Endothelial cell of umbilical vein (primary cell): Measurements from ENCODE around the gene AUTS2. TPM values are rescaled to one million over a fixed set of nuclear protein-coding genes. Genes with fewer than 3 reads are reported as not detected.

Experiments
- BruUV-seq: library from RNA; stranded (reverse); fragments of 400-500 nt; replicated peaks from 2 replicates; lab custom pipeline; 2021; lab: Mats Ljungman, UMichigan
- CTCF ChIA-PET: fragments of 300-600, 350-600 bp; sonication (Branson Sonifier 250); formaldehyde crosslinking; loops from one replicate; lab custom pipeline; 2021; ENCODE audit warnings: antibody characterized with exemption, inconsistent platforms; lab: Charles Lee
- POLR2A ChIA-PET: fragments of 300-600, 350-600 bp; sonication (Branson Sonifier 250); formaldehyde crosslinking; loops from one replicate; lab custom pipeline; 2021; ENCODE audit warnings: antibody characterized with exemption, inconsistent platforms; lab: Charles Lee
- DNase-seq: peaks from one replicate; pipeline ENCODE4 v3.0.0-alpha.2; 2011; ENCODE audit warnings: low read depth, low spot score
- FAIRE-seq: peaks from 2 replicates; lab custom pipeline; 2011; peaks lifted over from hg19 to GRCh38; lab: Jason Lieb, UNC
- H2AFZ ChIP-seq: 2 replicates; pipeline ENCODE4 v1.6.0; 2012; ENCODE audit warnings: low read depth, low read length, control low read depth, inconsistent platforms
- H3K27ac ChIP-seq: 2 replicates; pipeline ENCODE4 v1.5.1; 2011; ENCODE audit warnings: low read depth, mild to moderate bottlenecking, control low read depth, low read length, moderate library complexity; ENCODE audit not compliant: insufficient read depth
- H3K27me3 ChIP-seq, 2 experiments: 2 replicates each; pipeline versions ENCODE4 v1.6.0 to v1.6.1; 2011; ENCODE audit warnings: low read length in 2 of 2, mixed read lengths in 1 of 2; ENCODE audit not compliant: control insufficient read depth in 2 of 2, insufficient read depth in 2 of 2
- H3K36me3 ChIP-seq, 2 experiments: 2 replicates in 1 of 2; 3 replicates in 1 of 2; pipeline ENCODE4 v1.5.1; 2011; ENCODE audit warnings: low read length in 2 of 2, mild to moderate bottlenecking in 1 of 2, moderate library complexity in 1 of 2; ENCODE audit not compliant: control insufficient read depth in 2 of 2, insufficient read depth in 2 of 2; ENCODE audit errors: extremely low read depth in 1 of 2
- H3K4me1 ChIP-seq: 3 replicates; pipeline ENCODE4 v1.5.1; 2011; ENCODE audit warnings: mild to moderate bottlenecking, low read length; ENCODE audit not compliant: control insufficient read depth, insufficient read depth; ENCODE audit errors: extremely low read depth
- H3K4me2 ChIP-seq: 2 replicates; pipeline ENCODE4 v1.6.1; 2011; ENCODE audit warnings: low read length, control low read depth, mixed read lengths; ENCODE audit not compliant: insufficient read depth
- H3K4me3 ChIP-seq, 3 experiments: fragments of 200-600 bp in 1 of 3; sonication (generic), shearing (Covaris generic) in 1 of 3; replicated peaks in 1 of 3; 2 replicates each; pipeline ENCODE4 v1.5.1; 2011 to 2016; ENCODE audit warnings: control low read depth in 3 of 3, low read length in 3 of 3, mild to moderate bottlenecking in 2 of 3, inconsistent platforms in 1 of 3, low read depth in 1 of 3, moderate library complexity in 1 of 3; ENCODE audit not compliant: insufficient read depth in 1 of 3
- H3K79me2 ChIP-seq: 2 replicates; pipeline ENCODE4 v1.6.0; 2012; ENCODE audit warnings: low read length, inconsistent platforms; ENCODE audit not compliant: control insufficient read depth, insufficient read depth
- H3K9ac ChIP-seq: replicated peaks from 2 replicates; pipeline ENCODE3; 2011; ENCODE audit warnings: low read length, control low read depth; ENCODE audit not compliant: insufficient read depth; ENCODE audit errors: extremely low read depth
- H3K9me1 ChIP-seq: replicated peaks from 3 replicates; pipeline ENCODE4 v1.6.0; 2011; ENCODE audit warnings: mild to moderate bottlenecking, low read length; ENCODE audit not compliant: control insufficient read depth, insufficient read depth; ENCODE audit errors: extremely low read depth
- H3K9me3 ChIP-seq: replicated peaks from 2 replicates; pipeline ENCODE4 v1.5.1; 2012; ENCODE audit warnings: low read length, inconsistent platforms; ENCODE audit not compliant: control insufficient read depth, insufficient read depth
- H4K20me1 ChIP-seq: replicated peaks from 2 replicates; pipeline ENCODE3; 2011; ENCODE audit warnings: mild to moderate bottlenecking, low read length; ENCODE audit not compliant: control insufficient read depth, insufficient read depth; ENCODE audit errors: extremely low read depth
- CTCF ChIP-seq, 2 donors: IDR thresholded peaks; 1 replicate in 1 of 2; 2 replicates in 1 of 2; pipeline ENCODE4 v1.5.1; 2011; ENCODE audit warnings: low read length in 2 of 2, mild to moderate bottlenecking in 2 of 2, moderate library complexity in 2 of 2, control low read depth in 1 of 2, inconsistent platforms in 1 of 2, low read depth in 1 of 2; ENCODE audit not compliant: insufficient read depth in 1 of 2; ENCODE audit errors: extremely low read depth in 1 of 2
- EZH2 ChIP-seq: IDR thresholded peaks from 2 replicates; pipeline ENCODE4 v1.6.1; 2012; ENCODE audit warnings: borderline replicate concordance, low read depth, mild to moderate bottlenecking, moderate library complexity, low read length, inconsistent platforms; ENCODE audit not compliant: severe bottlenecking
- FOS ChIP-seq: IDR thresholded peaks from 2 replicates; pipeline ENCODE4 v1.6.1; 2011; ENCODE audit warnings: mild to moderate bottlenecking, low read length, moderate library complexity, borderline replicate concordance; ENCODE audit not compliant: insufficient read depth
- GATA2 ChIP-seq: IDR thresholded peaks from 2 replicates; pipeline ENCODE4 v1.7.0; 2011; ENCODE audit warnings: low read depth, mild to moderate bottlenecking, moderate library complexity, mixed read lengths, low read length; ENCODE audit not compliant: insufficient read length, insufficient read depth
- JUN ChIP-seq: IDR thresholded peaks from 2 replicates; pipeline ENCODE4 v1.6.1; 2011; ENCODE audit warnings: borderline replicate concordance, low read depth; ENCODE audit not compliant: insufficient read length, insufficient read depth
- MAX ChIP-seq: IDR thresholded peaks from 2 replicates; pipeline ENCODE4 v1.6.1; 2011; ENCODE audit not compliant: insufficient read depth, insufficient read length
- MYC ChIP-seq: IDR thresholded peaks from one replicate; pipeline ENCODE4 v1.6.1; 2011; ENCODE audit warnings: mild to moderate bottlenecking, low read depth, low read length
- POLR2A ChIP-seq: IDR thresholded peaks from 2 replicates; pipeline ENCODE4 v1.6.1; 2012; ENCODE audit warnings: low read depth, mild to moderate bottlenecking, control low read depth, low read length
- POLR2AphosphoS5 ChIP-seq: IDR thresholded peaks from 2 replicates; pipeline ENCODE4 v1.6.1; 2012; ENCODE audit warnings: low read depth, mild to moderate bottlenecking, control low read depth, low read length, moderate library complexity; ENCODE audit not compliant: insufficient read depth
- dilution Hi-C: fragments of 300-500 bp; cut with MboI; formaldehyde crosslinking; loops from one replicate; pipeline ENCODE4 v1.15.0; 2019; ENCODE audit warnings: low sequenced_read_pairs; ENCODE audit not compliant: extremely low pct_ligation_motif_present
- intact Hi-C: fragments of 100-400 bp; cut with micrococcal nuclease; formaldehyde crosslinking; loops from one replicate; pipeline ENCODE4 v1.10.0; 2022
- polyA plus RNA-seq, 4 experiments: library from polyadenylated mRNA; depleted of rRNA in 3 of 4; stranded (reverse) in 3 of 4; unstranded in 1 of 4; fragments of >200 nt; gene quantifications; 2 replicates each; pipeline versions ENCODE4 v1.2.1 to v1.2.3, GENCODE V29; 2011 to 2012; ENCODE audit warnings: missing spikeins in 1 of 4
- total RNA-seq: library from RNA; stranded (reverse); gene quantifications from 2 replicates; pipeline ENCODE4 v1.2.3, GENCODE V29; 2021

Gene AUTS2
- total and polyA plus RNA-seq, 2 donors (not counting 3 experiments of a cell fraction or from before 2014, with no cell fraction given): 0.59 to 8.0 TPM

- Histone ChIP-seq H3K27ac (no peak overlapping the region), H3K9me1 (no peaks in the 10 kb centered on the region), H3K4me3 (no peak overlapping the region), H3K79me2 (no peaks in the 10 kb centered on the region), H3K9ac (no peak overlapping the region), H3K9me3 (no peaks in the 10 kb centered on the region), H3K4me1 (no peaks in the 10 kb centered on the region), H3K36me3 (no peaks in the 10 kb centered on the region), H2AFZ (no peak overlapping the region), H4K20me1 (no peaks in the 10 kb centered on the region), H3K27me3 (no peaks in the 10 kb centered on the region), H3K4me2 (no peak overlapping the region)
- POLR2A ChIA-PET: no interaction called here
- FAIRE-seq: no peak
- CTCF ChIA-PET: no interaction called here
- intact Hi-C loops: no loop called here
- TF ChIP-seq FOS (no peak), JUN (no peak), EZH2 (no peak), CTCF (IDR thresholded peaks at IDR 0.05; ENCODE audit: extremely low read depth in 1 of 2, insufficient read depth in 1 of 2, low read depth in 1 of 2, low read length in 2 of 2) (no peak), MAX (no peak), POLR2A (no peak), GATA2 (no peak), MYC (no peak), POLR2AphosphoS5 (no peak)
- DNase-seq: no peak
- BruUV-seq: no TSS peak
- dilution Hi-C loops: no loop called here
These were observed 138.0 kb downstream of the AUTS2 start for GRCh38 chr7:69736126-69736810.
